Large intestine (tissue), 3 donors: ENCODE measurements around the gene PLSCR3. TPM values are rescaled to one million over a fixed set of nuclear protein-coding genes. Genes with fewer than 3 reads are reported as not detected.

ENCODE experiments used
- DNase-seq, 2 donors: peaks; one replicate each; pipeline versions ENCODE4 v3.0.0 to v3.0.0-alpha.2; 2013
- H3K27ac ChIP-seq: one replicate; pipeline ENCODE4 v1.5.1; 2013; ENCODE audit warnings: low read length
- H3K27me3 ChIP-seq: 2 replicates; pipeline ENCODE4 v1.6.1; 2013; ENCODE audit warnings: low read length; ENCODE audit not compliant: control insufficient read depth, insufficient read depth
- H3K36me3 ChIP-seq: 2 replicates; pipeline ENCODE4 v1.6.1; 2013; ENCODE audit warnings: low read length; ENCODE audit not compliant: control insufficient read depth, insufficient read depth
- H3K4me1 ChIP-seq: one replicate; pipeline ENCODE4 v1.6.1; 2013; ENCODE audit warnings: low read length; ENCODE audit not compliant: control insufficient read depth, insufficient read depth
- H3K4me3 ChIP-seq: one replicate; pipeline ENCODE4 v1.5.1; 2013; ENCODE audit warnings: low read length
- H3K9me3 ChIP-seq: one replicate; pipeline ENCODE4 v1.6.1; 2013; ENCODE audit warnings: mild to moderate bottlenecking, low read depth, low read length, moderate library complexity; ENCODE audit not compliant: control insufficient read depth
- WGBS: methylation state at CpG from one replicate; pipeline ENCODE4 v1.1.5; 2013; ENCODE audit warnings: low lambda C conversion rate; ENCODE audit not compliant: insufficient coverage; 5-methylcytosine and 5-hydroxymethylcytosine counted together
- polyA plus RNA-seq: library from polyadenylated mRNA; unstranded; fragments of 120-200 nt; gene quantifications from one replicate; pipeline ENCODE4 v1.2.1, GENCODE V29; 2013

The PLSCR3 gene
- polyA plus RNA-seq, 1 donor, result 16.9 TPM

GRCh38 chr17:7426896-7427489 is 32.7 kb upstream of the PLSCR3 start:
- Histone ChIP-seq H3K27ac (no peak overlapping the region), H3K36me3 (no peaks in the 10 kb centered on the region), H3K9me3 (no peaks in the 10 kb centered on the region), H3K4me1 (no peaks in the 10 kb centered on the region), H3K4me3 (no peak overlapping the region), H3K27me3 (no peaks in the 10 kb centered on the region)
- WGBS, result no CpG with 5 or more reads among the region's 29 CpGs
- DNase-seq, result no peak

GRCh38 chr17:7426203-7426863 is 32.0 kb upstream of the PLSCR3 start:
- Histone ChIP-seq H3K4me3 (no peak overlapping the region), H3K27me3 (no peaks in the 10 kb centered on the region), H3K36me3 (no peaks in the 10 kb centered on the region), H3K9me3 (no peaks in the 10 kb centered on the region), H3K4me1 (no peaks in the 10 kb centered on the region), H3K27ac (no peak overlapping the region)
- no peak for DNase-seq
- WGBS, result 96% methylated on average over 10 of the region's 33 CpGs

GRCh38 chr17:7425756-7426155 is 31.4 kb upstream of the PLSCR3 start:
- Histone ChIP-seq H3K36me3 (no peaks in the 10 kb centered on the region), H3K4me1 (no peaks in the 10 kb centered on the region), H3K27me3 (no peaks in the 10 kb centered on the region), H3K27ac (no peak overlapping the region), H3K4me3 (no peak overlapping the region), H3K9me3 (peaks cover 2% of the 10 kb centered on the region)
- no peak for DNase-seq
- WGBS, result no CpG with 5 or more reads among the region's 8 CpGs

GRCh38 chr17:7425316-7425715 is 31.0 kb upstream of the PLSCR3 start, which contains the start of gene SPEM2:
TSS of gene SPEM2 (plus strand) at chr17:7425616. CDS start at chr17:7425689, 73 bp downstream.
- Histone ChIP-seq H3K4me1 (no peaks in the 10 kb centered on the region), H3K9me3 (peaks cover 2% of the 10 kb centered on the region), H3K27ac (no peak within 1 kb of the TSS), H3K4me3 (no peak within 1 kb of the TSS), H3K27me3 (no peaks in the 10 kb centered on the region), H3K36me3 (no peaks in the 10 kb centered on the region)
- DNase-seq, result no peak
- no CpG with 5 or more reads among the region's 7 CpGs for WGBS

- H3K4me1 ChIP-seq, result no peaks in the 10 kb centered on the region
- DNase-seq, result no peak
- H3K9me3 ChIP-seq, result peaks cover 2% of the 10 kb centered on the region
- no peak overlapping the region for H3K4me3 ChIP-seq
- no CpG with 5 or more reads among the region's 4 CpGs for WGBS
- H3K27ac ChIP-seq, result no peak overlapping the region
- H3K36me3 ChIP-seq, result no peaks in the 10 kb centered on the region
- H3K27me3 ChIP-seq, result no peaks in the 10 kb centered on the region
Measured at GRCh38 chr17:7423679-7424078, 29.4 kb upstream of the PLSCR3 start.

GRCh38 chr17:7421186-7421585 is 26.9 kb upstream of the PLSCR3 start:
- no peak for DNase-seq
- peaks cover 2% of the 10 kb centered on the region for H3K9me3 ChIP-seq
- H3K36me3 ChIP-seq, result no peaks in the 10 kb centered on the region
- H3K4me3 ChIP-seq, result no peak overlapping the region
- no CpG with 5 or more reads among the region's 16 CpGs for WGBS
- H3K27ac ChIP-seq, result no peak overlapping the region
- no peaks in the 10 kb centered on the region for H3K4me1 ChIP-seq
- no peaks in the 10 kb centered on the region for H3K27me3 ChIP-seq

- no peak within 1 kb of the TSS for H3K4me3 ChIP-seq
- H3K27ac ChIP-seq, result no peak within 1 kb of the TSS
- H3K27me3 ChIP-seq, result no peaks in the 10 kb centered on the region
- no peaks in the 10 kb centered on the region for H3K4me1 ChIP-seq
- no peak for DNase-seq
- H3K9me3 ChIP-seq, result peaks cover 2% of the 10 kb centered on the region
- WGBS, result no CpG with 5 or more reads among the region's 17 CpGs
- H3K36me3 ChIP-seq, result no peaks in the 10 kb centered on the region
Measured at GRCh38 chr17:7419819-7420610, 25.7 kb upstream of the PLSCR3 start, which contains the start of gene SPEM1. TSS of gene SPEM1 (plus strand) at chr17:7420324. CDS start at chr17:7420385, 61 bp downstream.

GRCh38 chr17:7418472-7419152 is 24.3 kb upstream of the PLSCR3 start:
- Histone ChIP-seq H3K27ac (no peak overlapping the region), H3K4me1 (no peaks in the 10 kb centered on the region), H3K27me3 (no peaks in the 10 kb centered on the region), H3K9me3 (peaks cover 2% of the 10 kb centered on the region), H3K4me3 (no peak overlapping the region), H3K36me3 (no peaks in the 10 kb centered on the region)
- no CpG with 5 or more reads among the region's 18 CpGs for WGBS
- no peak for DNase-seq

GRCh38 chr17:7417056-7417655 is 22.8 kb upstream of the PLSCR3 start:
- no CpG with 5 or more reads among the region's 54 CpGs for WGBS
- Histone ChIP-seq H3K36me3 (no peaks in the 10 kb centered on the region), H3K27ac (no peak overlapping the region), H3K9me3 (peaks cover 2% of the 10 kb centered on the region), H3K27me3 (no peaks in the 10 kb centered on the region), H3K4me1 (no peaks in the 10 kb centered on the region), H3K4me3 (no peak overlapping the region)
- no peak for DNase-seq

- no peaks in the 10 kb centered on the region for H3K4me1 ChIP-seq
- WGBS, result 61% methylated on average over 2 of the region's 6 CpGs
- peaks cover 2% of the 10 kb centered on the region for H3K9me3 ChIP-seq
- no peak overlapping the region for H3K27ac ChIP-seq
- DNase-seq, result no peak
- no peaks in the 10 kb centered on the region for H3K36me3 ChIP-seq
- H3K27me3 ChIP-seq, result no peaks in the 10 kb centered on the region
- H3K4me3 ChIP-seq, result no peak overlapping the region
Measured at GRCh38 chr17:7416323-7416722, 22.0 kb upstream of the PLSCR3 start.
